ENCODE results near the gene GATB.
"Not testable (repeated sequence)": the region's sequence is repeated elsewhere in the genome, so short reads cannot be mapped to it uniquely, and the experiment has no call there.

Gene GATB

DNA sequence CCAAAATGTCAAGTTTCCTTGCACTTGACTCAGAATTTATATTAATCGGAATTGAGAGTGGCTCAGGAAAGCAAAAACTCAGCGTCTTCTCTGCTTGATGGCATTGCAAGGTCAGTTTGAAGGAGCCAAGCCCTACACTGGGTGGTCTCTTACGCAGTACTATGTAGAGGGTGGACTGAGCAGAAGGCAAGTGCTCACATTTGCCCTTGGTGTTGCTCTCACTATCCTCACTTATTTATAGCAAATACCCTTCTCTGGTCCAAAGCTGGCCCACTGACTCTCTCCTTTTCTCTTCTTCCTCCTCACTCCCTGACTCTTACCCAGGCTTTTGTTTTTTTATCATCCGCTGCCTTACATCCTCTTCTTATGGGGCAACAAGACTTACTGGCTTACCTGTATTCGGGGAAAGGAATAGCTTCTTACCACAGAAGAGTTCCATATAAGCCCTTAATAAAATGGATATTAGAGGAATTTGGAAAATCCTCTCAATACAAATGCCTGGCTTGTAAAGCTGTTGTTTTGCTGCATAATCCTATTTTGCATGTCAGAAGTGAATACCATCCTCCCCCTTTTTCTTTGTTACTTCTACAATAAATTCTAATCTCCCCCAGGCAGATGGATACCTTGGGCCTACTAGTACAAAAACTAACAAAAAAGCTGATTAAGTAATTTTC is 24.8 kb upstream of the GATB start:
- DNase-seq: no peak

DNA sequence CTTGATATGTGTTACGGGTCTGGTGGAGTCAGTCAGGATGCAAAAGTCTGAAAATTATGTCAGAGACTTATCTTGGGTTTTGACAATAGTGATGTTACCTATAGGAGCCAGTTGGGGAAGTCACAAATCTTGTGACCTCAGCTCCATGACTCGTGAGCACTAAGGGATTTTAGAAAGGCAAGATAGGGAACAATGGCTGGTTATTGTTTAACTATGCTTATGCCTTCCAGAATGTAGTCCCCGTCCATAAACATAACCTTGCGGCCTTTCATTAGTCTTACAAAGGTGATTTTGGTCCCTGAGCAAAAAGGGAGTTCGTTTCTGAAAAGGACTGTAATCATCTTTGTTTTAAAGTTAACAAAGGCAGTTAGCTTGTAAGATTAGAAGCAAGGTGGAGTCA is 23.9 kb upstream of the GATB start:
- no peak for DNase-seq

DNA sequence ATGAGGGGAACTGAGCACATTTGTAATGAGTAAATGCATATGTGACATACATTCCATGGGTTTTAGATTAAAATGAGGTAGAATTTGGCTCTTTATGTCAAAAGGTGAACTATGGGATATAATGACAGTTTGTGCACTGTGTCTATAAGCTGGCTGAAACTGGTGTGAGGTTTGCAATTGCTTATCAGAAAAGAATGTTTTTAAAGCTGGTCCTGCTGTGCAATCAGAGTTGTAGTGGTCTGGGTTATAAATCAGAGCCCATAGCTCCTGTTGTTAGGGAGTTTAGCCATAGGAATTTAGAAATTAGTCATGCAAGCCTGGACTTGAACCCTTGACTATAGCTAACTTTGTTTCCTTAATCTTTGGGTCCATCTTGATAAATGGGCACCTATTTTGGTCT is 23.1 kb upstream of the GATB start:
- no peak for DNase-seq

DNA sequence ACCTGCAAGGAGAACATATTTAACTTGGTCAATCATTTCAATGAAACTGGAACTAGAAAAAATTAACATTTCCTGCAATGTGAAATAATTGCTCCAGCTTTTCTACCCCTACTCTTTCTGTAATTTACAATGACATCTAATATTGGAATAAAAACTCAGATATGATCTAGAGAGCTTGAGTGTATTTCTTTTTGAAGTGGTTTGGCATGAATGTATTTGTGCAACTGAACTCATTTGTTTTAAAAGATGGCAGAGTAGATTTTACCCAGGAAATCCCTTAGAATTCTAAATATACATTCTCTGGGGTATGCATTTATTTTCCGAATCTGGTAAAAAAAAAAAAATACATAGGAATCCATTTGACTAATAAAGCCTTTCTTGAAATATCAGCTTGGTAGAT is 21.5 kb upstream of the GATB start:
- no peak for DNase-seq

DNA sequence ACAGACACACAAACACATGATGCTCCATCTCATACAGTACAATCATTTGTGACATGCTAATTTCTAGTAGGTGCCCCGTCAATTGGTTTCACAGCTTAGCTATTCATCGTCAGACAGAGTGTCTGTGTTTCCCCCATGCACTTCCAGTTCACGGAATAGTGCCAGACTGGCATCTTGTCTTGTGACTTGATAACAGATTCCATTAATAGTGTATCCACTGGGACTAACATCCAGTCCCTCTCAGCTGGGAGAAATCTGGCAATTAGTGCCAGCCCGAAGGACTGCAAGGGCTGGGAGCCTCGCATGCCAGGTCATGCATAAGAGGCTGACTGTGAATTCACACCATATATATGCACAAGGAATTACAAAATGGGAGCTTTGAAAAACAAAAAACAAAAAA is 20.2 kb upstream of the GATB start:
- DNase-seq: no peak

DNA sequence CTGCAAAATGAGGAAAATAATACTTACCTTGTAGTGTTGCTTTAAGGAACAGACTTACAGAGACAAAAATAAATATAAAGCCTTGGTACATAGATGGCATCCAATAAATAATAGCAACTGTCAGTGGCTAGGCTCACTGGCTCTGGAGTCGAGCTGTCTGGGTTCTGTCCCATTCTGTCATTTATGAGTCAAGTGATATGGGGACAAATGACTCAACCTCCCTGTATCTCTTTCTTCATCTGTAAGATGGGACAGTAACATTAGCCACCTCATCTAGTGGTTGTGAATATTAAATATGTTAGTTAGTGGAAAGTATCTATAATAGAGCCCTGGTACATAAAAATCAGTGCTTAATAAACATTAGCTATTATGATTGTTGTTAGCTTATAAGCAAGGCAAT is 16.7 kb upstream of the GATB start:
- no peak for DNase-seq

DNA sequence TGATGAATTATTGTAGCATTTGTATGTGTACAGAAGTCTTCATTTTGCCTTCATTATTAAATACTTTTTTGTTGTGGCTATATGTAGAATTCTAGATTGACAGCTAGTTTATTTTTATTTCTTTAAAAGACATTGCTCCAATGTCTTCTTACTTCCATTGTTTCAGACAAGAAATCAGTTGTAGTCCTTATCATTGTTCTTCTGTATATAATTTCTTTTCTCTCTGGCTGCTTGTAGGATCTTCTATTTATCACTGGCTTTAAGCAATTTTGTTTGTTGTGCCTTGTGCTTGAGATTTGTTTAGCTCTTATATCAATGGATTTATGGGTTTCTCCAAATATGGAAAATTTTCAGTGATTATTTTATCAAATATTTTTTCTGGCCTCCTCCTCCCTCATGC is 13.5 kb upstream of the GATB start:
- DNase-seq: no peak

DNA sequence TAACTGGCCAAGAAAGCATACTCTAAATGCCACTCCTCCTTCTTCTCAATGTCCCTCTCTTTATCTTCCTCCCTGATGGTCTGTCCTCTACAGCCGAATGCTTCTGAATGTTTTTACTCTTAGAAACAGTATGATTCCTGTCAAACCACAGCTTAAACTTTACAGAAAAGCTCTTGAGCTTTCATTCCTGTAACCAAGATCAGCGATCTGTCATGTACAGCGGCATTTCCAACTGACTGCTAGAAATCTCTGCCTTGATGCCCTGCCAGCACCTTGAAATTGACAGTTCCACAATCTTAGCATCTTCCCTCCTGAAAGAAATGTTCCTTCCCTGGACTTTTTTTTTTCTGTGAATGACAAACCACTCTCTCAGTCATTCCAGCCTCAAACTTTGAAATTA is 11.5 kb upstream of the GATB start:
- no peak for DNase-seq

DNA sequence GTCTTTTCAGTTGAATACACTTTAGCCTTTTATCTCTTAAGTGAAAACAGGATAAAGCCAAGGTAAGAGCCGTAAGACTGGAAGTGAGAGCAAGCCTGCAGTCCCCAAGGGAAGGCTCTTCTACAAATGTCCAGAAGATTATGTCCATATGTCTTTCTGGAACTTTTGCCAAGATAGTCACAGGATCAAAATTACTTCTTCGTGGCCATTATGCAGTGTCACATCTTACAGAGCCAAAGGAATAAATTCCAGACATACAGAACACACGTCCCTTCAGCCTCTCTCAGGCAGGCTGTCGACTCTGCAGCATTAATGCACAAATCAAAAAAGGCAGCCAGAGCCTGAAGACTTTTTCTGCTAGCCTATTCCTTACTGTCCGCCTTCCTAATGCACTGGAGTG is 10.9 kb upstream of the GATB start:
- no peak for DNase-seq

DNA sequence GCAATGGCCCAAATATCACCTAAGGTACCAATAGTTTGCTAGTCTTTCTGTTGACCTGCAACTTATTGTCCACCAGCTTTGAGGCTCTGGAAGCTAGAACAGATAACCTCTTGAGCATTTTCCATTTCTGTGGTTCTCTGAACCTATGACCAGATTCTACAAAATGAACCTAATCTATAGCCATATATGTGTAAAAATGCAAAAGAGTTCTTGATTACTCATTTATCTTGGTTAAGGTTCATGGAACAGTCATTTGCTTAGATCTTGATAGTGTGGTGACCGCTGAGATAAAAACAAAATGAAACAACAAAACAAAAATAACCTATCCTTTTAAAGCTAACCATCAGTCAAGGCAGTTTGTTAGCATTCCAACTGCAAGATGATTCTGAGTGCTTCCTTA is 9.3 kb upstream of the GATB start:
- no peak for DNase-seq

DNA sequence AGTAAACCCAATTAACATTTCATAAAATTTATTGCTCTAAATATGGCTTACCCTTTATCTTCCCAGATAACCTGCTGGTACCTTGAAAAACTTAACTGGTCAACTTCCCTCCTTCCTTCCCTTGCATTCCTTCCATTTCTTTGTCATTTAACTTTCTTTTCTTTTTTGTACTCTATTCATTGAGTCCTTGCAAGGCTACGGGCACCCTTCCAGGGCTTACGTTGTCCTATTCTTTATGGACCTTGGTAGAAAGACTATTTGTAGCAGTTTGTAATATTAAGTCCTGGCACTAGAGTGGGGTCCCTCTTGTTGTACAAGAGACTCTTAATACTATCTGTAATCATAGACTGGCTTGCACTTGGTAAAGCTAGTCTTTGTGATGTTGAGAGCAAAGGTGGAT is 8.0 kb upstream of the GATB start:
- DNase-seq: no peak

DNA sequence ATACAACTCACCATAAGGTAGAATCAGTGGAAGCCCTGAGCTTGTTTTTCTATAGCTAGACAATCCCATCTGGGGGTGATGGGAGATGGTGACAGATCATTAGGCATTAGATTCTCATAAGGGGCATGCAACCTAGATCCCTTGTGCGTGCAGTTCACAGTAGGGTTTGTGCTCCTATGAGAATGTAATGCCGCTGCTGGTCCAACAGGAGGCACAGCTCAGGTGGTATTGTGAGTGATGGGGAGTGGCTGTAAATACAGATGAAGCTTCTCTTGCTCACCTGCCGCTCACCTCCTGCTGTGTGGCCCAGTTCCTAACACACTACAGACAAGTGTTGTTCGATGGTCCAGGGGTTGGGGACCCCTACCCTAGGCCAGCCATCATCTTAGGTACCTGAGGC is 5.9 kb upstream of the GATB start:
- no peak for DNase-seq

DNA sequence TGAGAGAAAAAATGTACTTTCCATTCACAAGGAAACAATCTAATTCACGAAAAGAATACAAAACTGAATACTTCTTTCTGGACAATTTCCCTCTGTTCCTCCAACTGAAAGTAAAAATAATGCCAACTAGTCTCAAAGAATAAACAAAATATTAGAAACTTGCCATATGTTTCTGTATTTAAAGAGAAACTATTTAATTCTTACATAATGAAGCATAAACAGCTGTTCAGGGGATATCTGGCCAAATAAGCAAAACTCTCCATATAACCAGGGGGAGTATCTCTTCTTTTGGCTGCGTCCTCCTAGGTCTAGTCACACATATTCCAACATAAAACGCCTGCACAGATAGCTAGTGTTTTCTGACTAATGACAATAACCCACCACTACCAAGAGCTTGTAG is 805 bp downstream of the GATB start:
- DNase-seq: no peak

DNA sequence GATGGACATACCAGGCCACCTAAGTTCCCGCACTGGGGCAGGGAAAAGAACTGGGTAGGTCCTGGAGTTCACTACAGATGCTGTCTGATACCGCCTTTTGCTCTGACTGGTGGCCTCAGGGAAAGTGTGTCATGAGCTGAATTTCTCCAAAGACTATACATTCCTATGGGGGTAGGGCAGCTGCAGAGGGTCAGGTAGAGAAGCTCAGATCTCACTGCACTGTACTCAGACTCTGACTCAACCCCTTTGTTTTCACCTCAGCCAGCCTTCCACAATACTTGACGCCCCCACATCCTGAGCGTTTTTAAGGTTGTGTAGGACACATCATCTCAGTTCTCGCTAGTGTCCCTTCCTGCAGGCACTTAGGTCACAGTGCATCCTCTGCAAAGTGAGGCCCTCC is 7.8 kb downstream of the GATB start:
- no peak for DNase-seq

DNA sequence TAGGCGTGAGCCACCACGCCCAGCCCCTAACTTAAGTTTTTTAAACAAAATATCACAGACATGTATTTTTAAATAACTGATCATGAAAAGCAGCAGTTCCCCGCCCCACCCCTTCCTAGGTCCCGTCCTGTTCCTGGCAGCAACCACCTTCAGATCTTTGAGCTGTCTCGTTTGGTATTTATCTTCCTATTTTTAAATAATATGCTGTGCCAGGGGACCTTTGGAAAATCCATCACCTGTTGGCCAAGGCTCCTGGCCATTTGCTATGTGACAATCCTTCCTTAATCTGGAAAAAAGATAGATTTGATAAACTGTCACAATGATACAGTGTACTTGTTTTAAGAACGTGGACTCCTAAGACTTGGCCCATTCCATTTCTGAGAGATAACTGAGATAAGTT is 10.7 kb downstream of the GATB start:
- DNase-seq: no peak

DNA sequence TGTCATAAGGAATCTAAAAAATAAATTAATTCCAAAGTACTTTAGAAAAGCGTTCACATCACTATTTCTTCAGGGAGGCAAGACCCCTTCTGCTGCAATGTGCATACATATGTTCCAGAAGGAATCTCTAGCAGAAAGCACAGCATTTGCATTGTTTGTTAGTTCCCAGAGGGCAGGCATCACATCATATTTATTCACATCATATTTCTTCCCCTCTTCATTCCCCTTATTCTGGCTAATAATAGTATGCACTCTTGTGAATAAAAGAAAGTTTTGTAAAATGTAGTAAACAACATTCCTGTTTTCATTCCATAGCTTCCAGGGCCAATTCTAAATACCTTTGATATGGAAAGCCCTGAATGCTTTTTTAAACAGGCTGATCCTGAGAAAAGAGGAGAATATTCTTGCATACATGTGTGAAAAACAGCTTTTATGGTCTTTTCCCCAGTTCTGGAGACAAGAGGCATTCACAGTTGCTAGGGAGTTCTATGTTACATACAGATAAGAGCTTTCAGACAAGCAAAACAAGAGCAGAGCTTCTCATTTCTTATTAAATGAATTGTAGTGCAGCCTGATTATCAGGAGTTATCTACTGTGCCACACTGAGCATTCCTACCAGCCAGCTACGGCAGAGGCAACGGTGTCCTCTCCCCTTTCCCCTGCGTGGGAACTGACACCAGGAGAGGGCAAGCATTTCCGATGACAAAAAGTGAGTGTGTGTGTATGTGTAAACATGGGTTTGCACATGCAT is 15.2 kb downstream of the GATB start:
- no peak for DNase-seq

DNA sequence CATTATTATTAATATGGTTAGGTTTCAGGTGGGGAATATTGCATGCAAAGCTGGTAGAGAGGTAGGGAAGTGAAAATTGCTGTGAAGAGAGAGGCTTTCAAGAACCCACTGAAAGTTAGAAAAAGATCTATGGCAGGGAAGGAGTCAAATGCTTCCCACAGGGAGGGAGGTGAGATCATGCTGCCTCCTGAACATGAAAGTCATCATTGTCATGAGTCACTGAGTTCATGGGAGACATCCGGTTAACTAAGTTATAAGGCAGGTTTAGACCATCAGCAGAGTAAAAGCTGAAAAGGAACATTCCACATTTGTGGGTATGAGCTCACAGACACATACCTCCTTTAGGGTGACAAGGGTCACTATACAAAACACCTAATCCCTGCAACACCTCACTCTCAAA is 16.2 kb downstream of the GATB start:
- DNase-seq: no peak

DNA sequence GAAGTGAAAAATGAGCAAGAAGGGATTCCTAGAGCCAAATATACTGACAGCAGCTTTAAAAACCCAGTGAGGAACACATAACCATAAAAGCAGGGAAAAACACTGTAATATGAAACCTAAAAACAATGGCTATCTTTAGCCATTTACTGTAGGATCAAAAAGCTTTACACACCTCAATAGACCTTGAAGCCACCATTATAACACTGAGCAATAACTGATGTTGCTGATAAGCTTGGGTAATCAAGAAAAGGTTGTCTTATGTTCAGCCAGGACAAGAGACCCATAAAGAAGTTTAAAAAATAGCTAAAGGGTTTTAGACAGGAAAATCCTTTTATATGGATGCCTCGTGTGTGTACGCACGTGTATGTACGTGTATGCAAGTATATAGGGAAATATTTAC is 16.9 kb downstream of the GATB start:
- no peak for DNase-seq

DNA sequence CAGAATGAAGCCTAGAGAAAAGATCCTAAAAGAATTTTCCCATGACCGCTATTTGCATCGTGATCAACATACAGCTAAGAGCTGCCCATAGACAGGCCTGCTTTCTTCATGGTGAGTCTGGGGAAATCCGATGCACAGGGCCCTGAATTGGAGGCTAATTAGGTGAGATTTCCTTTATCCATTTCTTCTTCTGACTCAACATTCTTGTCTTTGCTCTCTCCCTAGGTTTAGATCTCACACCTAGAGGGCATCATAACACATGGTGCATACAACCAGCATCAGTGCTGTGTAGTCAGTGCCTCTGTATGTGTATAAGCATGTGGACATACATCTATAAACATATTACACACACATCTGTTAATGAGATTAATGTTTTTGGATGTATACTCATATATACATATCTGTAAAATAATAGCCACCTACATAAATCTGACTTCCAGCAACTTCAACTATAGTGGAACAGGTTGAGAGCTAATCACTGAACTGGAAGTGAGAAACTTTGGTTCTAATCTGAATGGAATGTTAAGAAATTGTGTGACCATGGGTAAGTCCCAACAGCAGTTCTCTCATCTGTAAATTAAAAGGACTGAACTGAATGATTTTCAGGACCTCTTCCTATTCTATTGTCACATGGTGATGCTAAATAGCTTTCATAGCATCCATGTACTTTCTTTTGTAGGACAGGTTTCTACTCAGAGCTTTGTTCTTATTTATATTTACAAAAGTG is 17.5 kb downstream of the GATB start:
- DNase-seq: no peak

DNA sequence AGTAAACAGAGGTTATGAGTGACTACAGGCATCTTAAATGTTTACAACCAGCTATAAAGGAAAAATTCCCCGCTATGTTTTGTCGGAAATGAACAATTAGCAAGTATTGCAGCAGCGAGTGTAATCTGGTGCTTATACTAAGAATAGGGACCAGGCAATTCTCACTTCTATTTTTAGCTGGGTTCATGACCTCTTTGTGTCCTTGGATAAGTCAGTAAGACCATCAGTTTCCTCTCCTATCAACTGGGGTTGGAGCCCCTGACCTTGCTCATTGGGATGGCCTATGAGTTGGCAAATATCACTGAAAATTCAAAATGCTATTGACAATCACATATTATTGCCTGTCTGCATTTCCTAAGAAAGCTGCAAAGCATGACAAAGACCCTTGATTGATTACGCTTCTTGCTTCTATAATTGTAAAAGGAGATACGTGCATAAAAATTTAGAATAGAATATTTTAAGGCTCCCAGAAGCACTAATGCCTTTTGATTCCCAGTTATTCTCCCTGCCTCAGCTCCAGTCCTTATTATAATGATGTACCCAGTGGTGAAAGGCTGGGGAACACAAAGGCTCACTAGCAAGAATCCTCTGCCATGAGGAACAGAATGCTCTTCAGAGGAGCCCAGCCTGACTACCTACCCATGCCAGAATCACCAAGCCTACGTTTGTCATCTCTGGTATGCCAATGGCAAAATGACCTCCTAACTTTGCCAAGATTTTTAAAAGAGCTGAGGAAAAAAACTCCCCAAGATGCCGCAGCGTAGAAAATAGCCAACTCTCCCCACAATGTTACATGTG is 21.9 kb downstream of the GATB start:
- DNase-seq: no peak

DNA sequence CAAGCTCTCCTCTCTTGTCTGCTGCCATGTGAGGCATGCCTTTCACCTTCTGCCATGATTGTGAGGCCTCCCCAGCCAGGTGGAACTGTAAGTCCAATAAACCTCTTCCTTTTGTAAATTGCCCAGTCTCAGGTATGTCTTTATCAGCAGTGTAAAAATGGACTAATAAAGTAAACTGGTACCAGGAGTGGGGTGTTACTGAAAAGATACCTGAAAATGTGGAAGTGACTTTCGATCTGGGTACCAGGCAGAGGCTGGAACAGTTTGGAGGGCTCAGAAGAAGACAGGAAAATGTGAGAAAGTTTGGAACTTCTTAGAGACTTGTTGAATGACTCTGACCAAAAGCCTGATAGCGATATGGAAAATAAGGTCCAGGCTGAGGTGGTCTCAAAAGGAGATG is 24.0 kb downstream of the GATB start:
- not testable (repeated sequence) for DNase-seq

DNA sequence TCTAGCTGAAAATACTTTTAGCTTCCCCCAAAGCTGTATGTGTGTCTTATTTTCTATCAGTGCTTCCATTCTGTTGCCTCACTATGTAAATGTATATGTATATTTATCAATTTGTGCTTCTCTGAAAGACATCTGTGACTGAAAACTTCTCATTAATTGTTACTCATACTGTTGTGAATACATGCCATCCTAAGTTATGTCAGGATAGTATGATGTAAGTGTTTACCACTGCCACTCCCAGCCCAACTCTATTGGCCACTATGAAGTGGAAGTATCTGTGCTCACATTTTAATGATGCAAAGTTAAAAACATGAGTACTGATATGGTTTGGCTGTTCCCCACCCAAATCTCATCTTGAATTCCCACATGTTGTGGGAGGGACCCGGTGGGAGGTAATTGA is 24.4 kb downstream of the GATB start:
- DNase-seq: no peak

DNA sequence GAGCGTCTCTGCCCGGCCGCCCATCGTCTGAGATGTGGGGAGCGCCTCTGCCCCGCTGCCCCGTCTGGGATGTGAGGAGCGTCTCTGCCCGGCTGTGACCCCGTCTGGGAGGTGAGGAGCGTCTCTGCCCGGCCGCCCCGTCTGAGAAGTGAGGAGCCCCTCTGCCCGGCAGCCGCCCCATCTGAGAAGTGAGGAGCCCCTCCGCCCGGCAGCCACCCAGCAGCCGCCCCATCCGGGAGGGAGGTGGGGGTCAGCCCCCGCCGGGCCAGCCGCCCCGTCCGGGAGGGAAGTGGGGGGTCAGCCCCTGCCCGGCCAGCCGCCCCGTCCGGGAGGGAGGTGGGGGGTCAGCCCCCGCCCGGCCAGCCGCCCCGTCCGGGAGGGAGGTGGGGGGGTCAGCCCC is 29.1 kb downstream of the GATB start:
- DNase-seq: not testable (repeated sequence)
